Heart left ventricle (tissue), 13 donors: ENCODE results near the gene SYNE3.

Experiments used
- CTCF ChIP-seq, 12 donors: fragments of 200-600 bp; sonication (generic) in 4 of 12; IDR thresholded peaks; one replicate each; pipeline versions ENCODE4 v1.5.0 to v1.8.0; 2018 to 2022; ENCODE audit warnings: antibody characterized with exemption in 12 of 12, mild to moderate bottlenecking in 5 of 12
- POLR2A ChIP-seq, 2 donors: fragments of 450-650 bp; IDR thresholded peaks; one replicate each; pipeline ENCODE4 v1.6.1; 2017; ENCODE audit warnings: antibody characterized with exemption in 2 of 2, mild to moderate bottlenecking in 2 of 2, moderate library complexity in 2 of 2
- donor health status: ischemic (EF 13 %, LVEDD 7.1; RV severe dilation, severe dysfunction).
- donor health status: DM: no; HTN: yes; CAD: no.
- donor health status: DM: no; HTN: no; CAD: no.
- donor health status: ischemic (EF 25% LVEDD 6.9; RV normal size, moderate dysfunction).
- donor health status: ischemic (EF 25% LVEDD 5.7; RV mildly dilated, moderate dysfunction).
- donor health status: ischemic (EF 35%, LVEDD 5.7; RV mildly dilated, moderate dysfunction).
- donor health status: nonischemic (EF 11% LVEDD 7.7; RV severe dilation, severe dysfunction).
- donor health status: DM: yes; HTN: yes; CAD: no.
- donor health status: PGD.
- donor health status: ischemic (EF 29% LVEDD 5.4; RV normal size, mild dysfunction).
- donor health status: nonischemic (EF 23%, LVEDD 6.1; RV moderate dilation, normal function).

GRCh38 chr14:95557291-95557690 is 40.8 kb upstream of the SYNE3 start:
- TF ChIP-seq POLR2A (IDR thresholded peaks at IDR 0.05), result no peak
- no peak for TF ChIP-seq CTCF (IDR thresholded peaks at IDR 0.05)
